Renal pelvis (tissue), 4 donors: Measurements from ENCODE around the gene ZNF683. TPM values are rescaled to one million over a fixed set of nuclear protein-coding genes. Genes with fewer than 3 reads are reported as not detected.
"Not testable (repeated sequence)": the region's sequence is repeated elsewhere in the genome, so short reads cannot be mapped to it uniquely, and the experiment has no call there.

ENCODE experiments used
- DNase-seq: peaks from one replicate; pipeline ENCODE4 v3.0.0-alpha.2; 2013
- polyA plus RNA-seq, 3 donors: library from polyadenylated mRNA; unstranded; fragments of 120-200 nt; gene quantifications; one replicate each; pipeline ENCODE4 v1.2.1, GENCODE V29; 2013; ENCODE audit not compliant: insufficient read length in 3 of 3

Gene ZNF683
- polyA plus RNA-seq, 3 donors = 0.14 TPM; not detected in 2

DNA sequence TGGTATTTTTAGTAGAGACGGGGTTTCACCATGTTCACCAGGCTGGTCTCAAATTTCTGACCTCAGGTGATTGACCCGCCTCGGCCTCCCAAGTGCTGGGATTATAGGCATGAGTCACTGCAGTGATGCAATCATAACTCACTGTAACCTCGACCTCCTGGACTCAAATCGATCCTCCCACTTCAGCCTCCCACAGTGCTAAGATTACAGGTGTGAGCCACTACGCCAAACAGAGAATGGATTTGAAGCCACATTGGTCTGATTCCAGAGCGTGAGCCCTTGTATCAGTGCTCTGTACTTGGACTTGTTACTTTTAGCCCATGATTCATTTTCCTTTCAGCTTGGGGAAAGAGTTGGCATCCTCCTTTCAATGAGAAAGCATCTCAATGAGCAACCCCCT, 14.9 kb upstream of the ZNF683 start:
- no peak for DNase-seq

DNA sequence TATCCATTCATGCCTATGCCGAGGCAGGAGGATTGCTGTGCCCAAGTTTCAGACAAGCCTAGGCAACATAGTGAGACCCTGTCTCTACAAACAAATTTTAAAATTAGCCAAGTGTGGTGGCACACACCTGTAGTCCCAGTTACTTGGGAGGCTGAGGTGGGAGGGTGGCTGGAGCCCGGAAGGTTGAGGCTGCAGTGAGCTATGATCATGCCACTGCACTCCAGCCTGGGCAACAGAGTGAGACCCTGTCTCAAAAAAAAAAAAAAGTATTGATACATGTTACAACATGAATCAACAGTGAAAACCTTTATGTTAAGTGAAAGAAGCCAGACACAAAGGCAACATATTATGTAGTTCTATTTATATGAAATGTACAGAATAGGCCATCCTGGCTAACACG, 12.5 kb upstream of the ZNF683 start:
- DNase-seq = not testable (repeated sequence)

DNA sequence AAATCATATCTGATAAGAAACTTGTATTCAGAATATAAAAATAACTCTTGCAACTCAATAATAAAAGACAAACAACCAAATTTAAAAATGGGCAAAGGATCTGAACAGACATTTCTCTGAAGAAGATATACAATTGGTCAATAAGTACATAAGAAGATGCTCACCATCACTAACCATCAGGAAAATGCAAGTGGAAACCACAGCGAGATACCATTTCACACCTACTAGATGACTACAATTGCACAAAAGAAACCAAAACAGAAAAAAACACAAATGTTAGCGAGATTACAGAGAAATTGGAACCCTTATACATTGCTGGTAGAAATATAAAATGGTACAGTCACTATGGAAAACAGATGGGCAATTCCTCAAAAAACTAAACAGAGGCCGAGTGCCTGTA, 11.5 kb upstream of the ZNF683 start:
- DNase-seq = no peak

DNA sequence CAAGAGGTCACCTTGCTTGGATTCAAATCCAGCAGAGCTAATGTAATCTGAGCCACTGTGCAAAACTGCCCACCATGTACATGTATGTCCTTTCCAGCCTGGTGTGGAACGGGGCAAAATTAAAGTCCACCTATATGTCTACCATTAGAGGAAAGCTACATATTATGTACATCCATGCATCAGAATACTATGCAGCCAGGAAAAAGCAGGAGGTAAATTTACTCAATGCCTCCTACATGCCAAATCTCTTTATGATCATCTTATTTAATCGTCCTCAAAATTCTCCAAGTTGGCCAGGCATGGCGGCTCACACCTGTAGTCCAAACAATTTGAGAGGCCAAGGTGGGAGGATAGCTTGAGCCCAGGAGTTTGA, 6.3 kb upstream of the ZNF683 start:
- DNase-seq = no peak

DNA sequence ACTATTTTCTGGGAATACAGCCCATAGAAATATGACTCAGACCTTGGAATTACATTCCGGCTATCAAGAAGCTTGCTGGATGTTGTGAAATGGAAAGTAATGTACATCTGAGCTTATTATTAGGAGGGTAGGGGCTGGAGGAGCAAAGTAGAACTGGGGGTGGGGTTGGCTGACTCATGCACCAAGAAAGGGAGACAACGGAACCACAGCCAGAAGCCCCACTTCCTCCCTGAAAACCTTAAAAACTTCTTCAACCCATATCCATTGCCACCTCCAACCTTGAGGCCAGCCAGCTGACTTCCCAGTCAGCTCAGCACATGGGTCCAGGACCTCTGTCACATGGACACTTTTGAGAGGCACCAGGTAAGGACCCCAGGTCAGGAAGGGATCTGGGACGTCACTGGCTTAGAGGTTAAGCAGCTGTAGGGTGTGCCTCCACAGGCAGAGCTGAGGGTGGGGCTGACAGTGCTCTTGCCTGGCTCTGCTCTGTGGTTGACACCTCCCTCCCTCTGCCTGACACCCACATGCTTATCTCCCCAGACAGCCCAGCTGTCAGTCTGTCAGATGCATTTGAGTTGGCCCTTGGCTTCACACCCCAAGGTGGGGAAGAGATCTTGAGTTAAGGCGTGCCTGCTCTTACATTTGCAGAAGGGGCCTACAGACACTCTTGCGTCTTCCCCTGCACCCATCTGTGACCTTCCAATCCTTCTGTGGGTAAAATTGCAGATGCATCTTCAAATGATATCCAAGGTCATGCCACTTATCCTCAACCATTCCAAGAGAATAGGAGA, 5.7 kb upstream of the ZNF683 start:
- DNase-seq = no peak

DNA sequence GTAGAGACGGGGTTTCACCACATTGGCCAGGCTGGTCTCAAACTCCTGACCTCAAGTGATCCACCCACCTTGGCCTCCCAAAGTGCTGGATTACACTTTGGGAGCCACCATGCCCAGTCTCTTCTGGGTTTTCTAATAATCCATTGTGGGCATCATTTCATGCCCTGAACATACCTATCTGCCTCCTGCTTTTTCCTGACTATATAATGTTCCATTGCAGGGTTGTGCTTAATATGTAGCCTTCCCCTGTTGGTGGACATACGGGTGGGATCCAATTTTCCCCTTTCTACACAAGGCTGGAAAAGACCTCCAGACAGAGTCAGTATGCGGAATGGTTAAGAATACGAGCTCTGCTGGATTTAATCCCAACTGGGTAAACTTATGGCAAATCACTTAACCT, 3.5 kb upstream of the ZNF683 start:
- DNase-seq = no peak

DNA sequence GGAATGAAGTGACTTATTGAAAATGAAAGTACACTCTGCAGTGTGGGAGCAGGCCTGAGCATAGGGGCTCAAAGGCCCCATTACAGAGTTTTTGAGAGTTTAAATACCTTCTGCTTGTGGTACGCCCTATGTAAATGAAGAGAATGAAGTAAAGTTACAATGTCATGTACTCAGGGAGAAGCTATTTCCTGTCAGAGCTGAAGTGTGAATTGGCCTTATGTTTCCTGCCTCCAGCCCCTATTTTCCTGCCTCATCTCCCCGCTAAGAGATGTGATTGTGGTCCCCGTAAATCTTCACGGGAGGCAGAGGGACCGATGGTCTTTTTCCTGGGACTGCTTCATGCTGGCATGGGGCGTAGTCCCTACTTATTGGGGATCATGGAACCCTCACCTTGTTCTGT, 2.5 kb upstream of the ZNF683 start:
- DNase-seq = no peak

DNA sequence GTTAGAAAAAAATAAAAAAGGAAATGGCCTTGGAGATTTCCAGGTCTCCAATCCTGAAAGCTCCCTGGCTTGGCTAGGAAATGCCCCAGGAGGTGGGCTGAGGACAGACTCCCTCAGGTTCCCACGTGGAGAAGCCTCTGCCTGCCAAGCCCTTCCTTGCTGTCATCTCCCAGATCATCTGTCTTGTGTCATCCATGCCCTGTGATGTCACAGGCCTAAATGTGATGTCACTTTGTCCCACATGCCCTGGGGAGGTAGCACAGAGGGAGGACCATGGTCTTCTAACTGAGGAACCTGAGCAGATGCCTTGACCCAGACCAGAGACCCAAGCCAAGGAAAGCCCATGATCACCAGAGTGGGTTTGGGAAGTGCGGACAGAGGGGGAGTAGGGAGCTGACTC, 1.8 kb upstream of the ZNF683 start:
- DNase-seq = not testable (repeated sequence)

DNA sequence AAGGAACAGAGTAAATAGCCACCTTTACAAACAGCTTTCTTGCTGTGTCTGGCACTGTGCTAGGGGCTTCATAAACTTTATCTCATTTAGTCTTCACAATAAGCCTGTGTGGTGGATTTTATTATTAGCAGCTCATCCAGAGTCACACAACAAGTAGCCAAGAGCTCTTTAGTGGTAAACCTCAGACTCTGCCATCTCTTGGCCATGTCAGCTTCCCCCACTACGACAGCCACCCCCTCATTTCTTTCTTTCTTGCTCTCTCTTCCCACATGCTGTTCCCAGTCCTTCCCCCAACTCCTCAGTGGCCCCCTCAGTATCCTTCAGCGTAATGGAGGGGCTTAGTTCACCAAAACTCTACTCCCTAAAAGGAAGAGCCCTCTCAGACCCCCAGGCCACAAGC, 1.2 kb upstream of the ZNF683 start:
- no peak for DNase-seq

DNA sequence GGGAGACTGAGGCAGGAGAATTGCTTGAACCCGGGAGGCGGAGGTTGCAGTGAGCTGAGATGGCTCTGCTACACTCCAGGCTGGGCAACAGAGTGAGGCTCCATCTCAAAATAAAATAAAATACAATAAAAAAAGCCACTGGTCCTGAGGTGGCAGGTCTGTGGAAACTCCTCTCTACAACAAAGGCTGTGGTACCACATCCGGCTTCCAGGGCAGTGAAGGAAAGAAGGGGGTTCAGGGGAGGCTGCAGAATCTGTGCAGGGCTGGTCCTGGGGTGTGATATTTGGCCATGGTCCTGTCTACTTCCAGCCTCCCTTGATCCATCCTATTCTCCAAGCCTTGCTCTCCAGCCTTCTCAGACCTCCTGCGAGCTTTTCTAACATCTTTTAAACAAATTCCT, 731 bp upstream of the ZNF683 start:
- no peak for DNase-seq

DNA sequence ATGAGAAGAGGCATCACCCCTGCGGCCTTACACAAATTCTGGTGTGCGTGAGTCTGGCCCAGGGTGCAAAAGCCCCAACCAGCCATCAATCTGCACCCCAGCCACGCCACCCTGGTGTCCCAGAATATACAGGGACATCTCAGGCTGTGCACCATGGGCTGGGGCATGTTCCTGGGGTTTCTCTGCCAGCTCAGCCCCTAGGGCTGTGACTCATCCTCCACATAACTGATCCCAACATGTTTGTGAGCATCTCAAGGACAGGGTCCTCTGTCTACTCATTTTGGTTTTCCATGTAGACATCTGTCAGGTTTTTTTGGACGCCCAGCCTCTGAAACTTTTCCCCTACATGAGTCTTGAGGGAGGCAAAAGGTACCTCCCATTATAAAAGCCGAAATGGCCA, 511 bp downstream of the ZNF683 start:
- DNase-seq = no peak

DNA sequence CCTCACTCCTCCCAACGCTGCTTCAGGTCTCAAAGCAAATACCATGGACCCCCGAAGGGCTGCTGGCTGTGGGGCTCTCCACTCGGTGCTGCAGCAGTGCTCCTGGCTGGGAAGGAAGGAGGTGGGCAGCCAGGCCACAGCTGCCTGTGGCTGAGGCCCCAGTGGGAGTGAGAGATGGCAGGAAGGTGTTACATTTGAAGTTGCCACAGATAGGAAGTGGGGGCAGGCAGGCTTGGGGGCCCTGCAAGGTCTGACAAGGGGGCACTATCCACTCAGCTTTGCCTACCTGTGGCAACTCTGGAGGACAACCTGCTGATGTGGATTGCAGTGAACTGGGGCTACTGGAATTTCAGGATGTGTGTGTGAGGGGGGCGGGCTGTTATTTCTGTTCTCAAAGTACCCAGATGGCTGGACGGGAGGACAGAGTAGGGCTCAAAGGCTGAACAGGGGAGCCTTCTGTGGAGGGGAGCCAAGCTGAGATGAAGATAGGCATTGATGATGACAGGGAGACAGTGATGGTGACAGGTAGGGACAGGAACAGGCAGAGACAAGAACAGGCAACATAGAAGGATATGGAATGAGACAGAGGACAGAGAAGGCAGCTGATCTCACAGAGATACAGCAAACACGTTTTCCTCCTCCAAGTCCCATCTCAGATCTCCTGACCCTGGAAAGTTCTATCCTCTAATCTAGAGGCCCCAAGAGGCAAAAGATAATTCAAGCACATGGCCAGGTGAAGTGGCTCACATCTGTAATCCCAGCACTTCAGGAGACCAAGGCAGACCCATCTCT, 1.8 kb downstream of the ZNF683 start:
- no peak for DNase-seq

DNA sequence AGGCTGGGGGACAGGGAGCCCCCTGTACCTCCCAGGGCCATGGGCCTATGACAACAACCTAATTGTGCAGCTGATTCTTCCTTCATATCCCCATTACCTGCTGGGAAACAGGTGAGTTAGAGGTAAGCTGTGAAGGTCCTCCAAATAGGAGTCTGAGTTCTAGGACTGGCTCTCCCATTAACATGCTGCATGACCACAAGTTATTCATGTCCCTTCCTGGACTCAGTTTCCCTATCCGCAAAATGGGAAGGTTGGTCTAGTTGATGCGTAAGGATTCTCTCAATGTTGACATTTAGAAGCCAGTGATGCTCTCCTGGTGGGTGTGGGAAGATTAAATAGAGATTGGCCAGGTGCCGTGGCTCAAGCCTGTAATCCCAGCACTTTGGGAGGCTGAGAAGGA, 4.1 kb downstream of the ZNF683 start:
- no peak for DNase-seq

DNA sequence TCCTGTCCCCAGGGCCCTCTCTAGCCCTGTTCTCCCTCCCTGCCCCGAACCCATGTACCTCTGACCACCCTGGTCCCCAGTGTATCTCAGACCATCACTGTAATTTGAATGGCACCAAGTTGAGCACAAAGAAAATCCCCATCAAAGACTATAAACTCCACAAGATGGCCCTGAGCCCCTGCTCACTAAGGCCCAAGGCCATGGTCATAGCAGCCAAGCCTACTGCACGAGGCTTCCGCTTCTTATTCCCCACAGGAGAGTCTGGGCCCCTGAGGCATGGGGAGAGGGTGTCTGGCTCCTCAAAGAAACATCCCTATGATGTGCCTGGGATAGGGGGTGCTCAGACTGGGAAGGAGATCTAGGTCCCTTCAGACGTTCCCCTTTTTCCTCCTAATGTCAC, 4.5 kb downstream of the ZNF683 start:
- DNase-seq = no peak

DNA sequence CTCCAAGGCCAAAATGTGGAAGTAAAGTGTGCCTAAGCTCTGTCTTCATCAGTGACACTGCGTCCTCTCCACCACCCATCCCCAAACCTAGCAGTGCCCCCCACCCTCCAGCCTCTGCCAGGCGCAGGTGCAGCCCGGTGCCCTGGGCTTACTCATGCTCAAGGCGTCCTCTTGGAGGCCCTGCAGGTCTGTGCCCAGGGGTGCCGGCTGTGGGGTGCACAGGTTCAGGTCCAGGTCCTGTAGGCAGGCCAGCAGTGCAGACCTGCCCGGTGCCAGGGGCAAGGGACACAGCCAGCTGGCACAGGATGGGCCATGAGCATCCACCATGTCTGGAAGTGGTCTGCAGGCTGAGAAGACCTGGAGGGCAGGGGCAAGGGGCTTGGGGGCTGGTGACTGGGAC, 5.1 kb downstream of the ZNF683 start:
- no peak for DNase-seq

DNA sequence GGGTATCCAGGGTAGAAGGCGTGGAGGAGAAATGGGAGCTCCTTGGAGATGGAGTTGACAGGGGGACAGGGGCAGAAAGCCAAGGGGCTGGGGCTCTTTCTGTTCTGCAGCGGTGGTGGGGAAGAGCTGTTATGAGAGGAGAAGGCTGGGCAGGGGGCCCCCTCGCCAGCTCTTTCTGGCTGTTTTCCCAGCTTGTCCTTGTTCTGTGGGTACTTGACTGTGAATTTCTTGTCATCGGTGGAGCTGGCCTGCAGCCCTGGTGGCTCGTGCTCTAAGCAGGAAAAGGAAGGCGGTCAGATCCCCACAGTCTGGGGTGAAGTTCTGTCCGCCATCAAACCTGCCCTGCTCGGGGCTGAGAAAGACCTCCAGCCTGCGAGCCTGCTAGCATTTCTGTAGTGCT, 7.6 kb downstream of the ZNF683 start:
- DNase-seq = no peak

DNA sequence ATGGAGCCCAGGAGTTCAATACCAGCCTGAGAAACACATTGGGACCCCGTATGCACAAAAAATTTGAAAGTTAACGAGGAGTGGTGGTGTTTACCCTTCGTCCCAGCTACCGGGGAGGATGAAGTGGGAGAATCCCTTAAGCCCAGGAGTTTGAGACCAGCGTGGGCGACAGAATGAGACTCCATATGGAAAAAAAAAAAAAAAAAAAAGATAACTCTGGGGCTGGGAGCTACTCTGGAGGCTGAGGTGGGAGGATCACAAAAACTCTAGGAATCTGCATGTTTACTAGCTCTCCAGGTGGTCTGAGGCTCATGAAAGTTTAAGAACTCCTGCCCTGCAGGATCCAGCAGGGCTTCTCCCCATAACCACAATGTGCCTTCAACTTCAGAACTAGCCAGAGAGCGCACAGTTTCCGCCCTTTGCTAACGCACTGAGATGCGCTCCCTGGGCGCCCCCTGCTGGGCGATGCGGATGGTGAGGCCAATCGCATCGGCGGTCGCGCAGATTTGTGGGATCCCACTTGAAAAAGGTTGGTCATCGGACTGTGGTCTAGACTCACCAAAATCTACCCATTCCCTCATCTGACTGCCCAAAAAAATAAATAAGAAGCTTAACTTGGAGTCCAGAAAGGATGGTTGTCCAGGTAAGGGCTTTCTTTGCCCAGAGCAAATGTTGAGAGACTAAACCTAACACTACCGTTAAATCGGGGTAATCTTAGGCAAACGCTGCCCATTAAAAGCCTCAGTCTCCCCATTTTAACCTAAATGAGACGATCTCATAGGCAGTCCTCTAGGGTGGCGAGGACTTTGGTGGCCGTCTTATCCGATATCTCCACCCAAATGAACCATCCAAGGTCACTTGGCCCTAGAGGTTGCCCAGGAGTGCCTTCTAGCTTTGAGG, 8.8 kb downstream of the ZNF683 start:
- peak; percentile 71 for DNase-seq

DNA sequence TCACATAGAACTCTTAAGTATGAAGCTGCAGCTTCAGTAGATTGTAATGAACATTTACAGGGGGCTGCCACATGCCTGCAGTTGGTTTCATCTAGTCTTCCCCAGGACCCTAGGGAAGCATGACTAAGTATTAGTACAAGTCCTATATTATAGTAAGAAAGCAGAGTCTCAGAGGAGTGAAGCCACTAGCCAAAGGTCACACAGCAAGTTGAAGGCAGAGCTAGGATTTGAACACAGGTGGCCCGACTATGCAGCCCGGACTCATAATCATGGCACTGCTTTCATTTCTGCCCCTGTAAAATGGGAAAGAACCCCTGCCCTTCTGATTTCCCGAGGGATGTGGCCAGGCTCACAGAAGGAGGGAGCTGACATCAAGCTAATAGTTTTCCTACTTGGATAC, 10.2 kb downstream of the ZNF683 start:
- no peak for DNase-seq

DNA sequence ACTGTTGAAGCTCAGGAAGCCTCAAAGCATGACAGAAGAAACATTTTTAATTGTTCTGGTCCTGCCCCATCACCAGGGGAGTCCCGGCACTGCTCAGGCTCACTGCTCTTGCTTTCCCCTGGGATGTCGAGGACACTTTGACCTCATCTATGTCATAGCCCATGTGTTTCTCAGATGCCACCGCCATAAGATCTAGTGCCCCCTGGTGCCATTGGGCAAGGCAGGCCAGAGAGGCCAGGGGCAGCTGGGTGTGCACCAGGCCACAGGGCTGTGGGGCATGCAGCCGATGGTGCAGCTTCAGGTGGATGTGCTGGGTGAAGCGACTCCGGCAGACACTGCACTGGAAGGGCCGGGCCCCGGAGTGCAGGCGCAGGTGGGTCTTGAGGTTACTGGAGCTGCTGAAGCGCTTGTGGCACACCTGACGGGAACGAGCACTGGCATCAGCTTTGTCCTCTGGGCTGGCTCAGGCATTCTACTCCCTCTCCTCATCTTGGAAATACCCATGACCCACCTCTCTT, 10.9 kb downstream of the ZNF683 start:
- DNase-seq = no peak

DNA sequence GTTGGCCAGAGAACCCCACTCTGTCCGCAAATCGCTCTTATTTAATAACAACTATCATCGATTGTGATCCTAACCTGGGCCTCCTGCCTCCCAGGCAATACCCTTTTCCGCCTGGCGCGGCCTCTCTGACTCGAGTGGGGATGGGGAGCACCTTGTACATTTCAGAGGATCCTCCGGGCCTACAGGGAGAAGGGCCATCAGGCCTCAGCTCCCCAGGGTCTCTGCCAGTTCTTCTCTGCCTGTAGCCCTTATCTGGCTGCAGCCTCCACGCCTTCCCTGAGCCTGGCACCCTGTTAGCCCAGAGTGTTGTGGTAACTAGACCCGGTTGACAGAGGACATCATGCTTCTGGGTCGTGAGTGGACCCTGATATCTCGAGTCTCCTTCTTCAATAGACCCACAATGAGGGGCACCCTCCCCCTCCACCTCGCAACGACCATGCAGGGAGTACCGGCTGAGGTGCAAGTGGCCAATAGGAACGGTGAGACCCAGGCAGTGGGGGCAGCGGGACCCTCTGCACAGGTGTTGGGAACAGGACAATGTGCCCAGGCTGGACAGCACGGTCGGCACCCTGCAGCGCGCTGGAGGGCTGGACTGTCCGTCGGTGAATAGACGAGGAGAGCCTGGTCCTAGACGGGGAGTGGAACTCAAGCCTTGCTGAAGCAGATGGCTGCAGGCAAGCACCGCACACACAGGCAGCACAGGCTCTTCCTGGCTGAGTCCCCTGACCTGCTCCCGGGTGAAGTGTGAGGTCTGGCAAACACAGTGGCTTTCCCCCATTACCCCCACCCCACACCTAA, 11.5 kb downstream of the ZNF683 start:
- DNase-seq = no peak
